ENCODE measurements around the gene PRKN.

Gene PRKN

GRCh38 chr6:162177746-162178145, 549.8 kb downstream of the PRKN start (continued):
- no peak for TF ChIP-seq YY2 (tag by site-specific recombination; IDR thresholded peaks at IDR 0.05)
- no peak for TF ChIP-seq SALL2 (tag by site-specific recombination; IDR thresholded peaks at IDR 0.05; ENCODE audit: borderline replicate concordance)
- TF ChIP-seq IKZF3 (tag by site-specific recombination; IDR thresholded peaks at IDR 0.05) = no peak

GRCh38 chr6:162173466-162173865, 554.1 kb downstream of the PRKN start:
- TF ChIP-seq ZNF23 (tag by site-specific recombination; IDR thresholded peaks at IDR 0.05; ENCODE audit: borderline replicate concordance) (no peak), ZBTB17 (tag by site-specific recombination; IDR thresholded peaks at IDR 0.05) (no peak), ZBTB1 (tag by site-specific recombination; IDR thresholded peaks at IDR 0.05) (no peak)
- Histone ChIP-seq H3K4me1 (ENCODE audit: control insufficient read depth, insufficient read depth, low read length) (no peaks in the 10 kb centered on the region), H3K27ac (ENCODE audit: extremely low read depth, low read depth, low read length) (no peak overlapping the region), H3K4me3 (ENCODE audit: low read depth, low read length) (no peak overlapping the region), H3K36me3 (ENCODE audit: control insufficient read depth in 2 of 2, insufficient read depth in 1 of 2, low read length in 2 of 2) (no peaks in the 10 kb centered on the region), H3K9me3 (ENCODE audit: control insufficient read depth, insufficient read depth, low read depth, low read length) (no peaks in the 10 kb centered on the region)
- POLR2A ChIA-PET = no interaction called here
- CTCF ChIA-PET = interaction anchor here (0.7 kb wide), 1 partner anchor 14 kb away, joined by 3 read pairs; no protein-coding TSS in a partner anchor

- TF ChIP-seq ZNF19 (tag by site-specific recombination; IDR thresholded peaks at IDR 0.05; ENCODE audit: low read depth) = no peak
- TF ChIP-seq ZNF404 (tag by site-specific recombination; IDR thresholded peaks at IDR 0.05) = no peak
- TF ChIP-seq ZNF433 (tag by site-specific recombination; IDR thresholded peaks at IDR 0.05; ENCODE audit: low read depth) = no peak
- no peak for TF ChIP-seq ZNF555 (tag by site-specific recombination; conservative IDR thresholded peaks at IDR 0.05)
- no peak for TF ChIP-seq ZNF416 (tag by site-specific recombination; IDR thresholded peaks at IDR 0.05)
- TF ChIP-seq ZNF112 (tag by site-specific recombination; IDR thresholded peaks at IDR 0.05) = no peak
- no peak for TF ChIP-seq SCRT1 (tag by site-specific recombination; IDR thresholded peaks at IDR 0.05; ENCODE audit: borderline replicate concordance)
- TF ChIP-seq KLF17 (tag by site-specific recombination; IDR thresholded peaks at IDR 0.05) = no peak
- no peak for TF ChIP-seq ZNF394 (tag by site-specific recombination; IDR thresholded peaks at IDR 0.05; ENCODE audit: borderline replicate concordance)
- TF ChIP-seq SP3 (tag by site-specific recombination; IDR thresholded peaks at IDR 0.05) = no peak
- no peak for TF ChIP-seq ZXDB (tag by site-specific recombination; IDR thresholded peaks at IDR 0.05)
- no peak for TF ChIP-seq ZBTB26 (tag by site-specific recombination; optimal IDR thresholded peaks at IDR 0.05)
- no peak for TF ChIP-seq PRDM10 (tag by site-specific recombination; IDR thresholded peaks at IDR 0.05)
- TF ChIP-seq SETDB1 (IDR thresholded peaks at IDR 0.05; ENCODE audit: insufficient read length, low read length) = no peak
- no peak for TF ChIP-seq ZNF24 (tag by site-specific recombination; IDR thresholded peaks at IDR 0.05)
- no peak for TF ChIP-seq REPIN1 (tag by site-specific recombination; IDR thresholded peaks at IDR 0.05; ENCODE audit: low read depth)
- TF ChIP-seq ZNF670 (tag by site-specific recombination; IDR thresholded peaks at IDR 0.05; ENCODE audit: low read depth) = no peak
- TF ChIP-seq ZNF16 (tag by site-specific recombination; IDR thresholded peaks at IDR 0.05; ENCODE audit: low read depth) = no peak
- CTCF ChIA-PET = interaction anchor here (0.6 kb wide), 1 partner anchor 16 kb away, joined by 3 read pairs; no protein-coding TSS in a partner anchor
- no peaks in the 10 kb centered on the region for H3K36me3 ChIP-seq (ENCODE audit: control insufficient read depth in 2 of 2, insufficient read depth in 1 of 2, low read length in 2 of 2)
- POLR2A ChIA-PET = no interaction called here
- no peaks in the 10 kb centered on the region for H3K9me3 ChIP-seq (ENCODE audit: control insufficient read depth, insufficient read depth, low read depth, low read length)
- no peaks in the 10 kb centered on the region for H3K4me1 ChIP-seq (ENCODE audit: control insufficient read depth, insufficient read depth, low read length)
- H3K4me3 ChIP-seq (ENCODE audit: low read depth, low read length) = no peak overlapping the region
- no peak overlapping the region for H3K27ac ChIP-seq (ENCODE audit: extremely low read depth, low read depth, low read length)
These were observed 562.1 kb downstream of the PRKN start for GRCh38 chr6:162165479-162165878.
